GM12878 (cell line): ENCODE measurements around the gene UBXN11. TPM values are rescaled to one million over a fixed set of nuclear protein-coding genes. Genes with fewer than 3 reads are reported as not detected.

ENCODE experiments used
- BHLHE40 ChIP-seq, 2 experiments: fragments of 450-650 bp in 1 of 2; IDR thresholded peaks; 2 replicates each; pipeline ENCODE4 v1.6.1; 2011 to 2017; ENCODE audit warnings: low read depth in 2 of 2, borderline replicate concordance in 1 of 2, improper control_type of control experiment in 1 of 2, low read length in 1 of 2, mild to moderate bottlenecking in 1 of 2
- CHD2 ChIP-seq: IDR thresholded peaks from 2 replicates; pipeline ENCODE4 v1.6.1; 2011; ENCODE audit warnings: low read depth, low read length, improper control_type of control experiment, borderline replicate concordance
- CREM ChIP-seq: IDR thresholded peaks from 2 replicates; pipeline ENCODE4 v1.6.1; 2014; ENCODE audit warnings: antibody characterized with exemption, low read depth
- ETV6 ChIP-seq, 2 experiments: fragments of 450-650 bp in 1 of 2; IDR thresholded peaks in 1 of 2; conservative IDR thresholded peaks in 1 of 2; 2 replicates each; pipeline ENCODE4 v1.6.1; 2014; ENCODE audit warnings: antibody characterized with exemption in 1 of 2, borderline replicate concordance in 1 of 2, low read depth in 1 of 2, mild to moderate bottlenecking in 1 of 2, moderate library complexity in 1 of 2
- GATAD2B ChIP-seq: fragments of 450-650 bp; conservative IDR thresholded peaks from 2 replicates; pipeline ENCODE4 v1.6.1; 2017; ENCODE audit warnings: low read depth, mild to moderate bottlenecking, moderate library complexity
- HDAC2 ChIP-seq: fragments of 200-600 bp; sonication (generic); IDR thresholded peaks from 2 replicates; pipeline ENCODE4 v1.6.1; 2017
- IRF4 ChIP-seq: IDR thresholded peaks from 2 replicates; pipeline ENCODE4 v1.6.1; 2011; ENCODE audit warnings: low read depth, low read length
- MEF2B ChIP-seq: fragments of 450-650 bp; IDR thresholded peaks from 2 replicates; pipeline ENCODE4 v1.6.1; 2018; ENCODE audit warnings: mild to moderate bottlenecking, moderate library complexity; ENCODE audit not compliant: partially characterized antibody, poor library complexity, severe bottlenecking
- MTA3 ChIP-seq: IDR thresholded peaks from 2 replicates; pipeline ENCODE4 v1.6.1; 2012; ENCODE audit warnings: low read length, inconsistent platforms, borderline replicate concordance
- NFXL1 ChIP-seq: fragments of 450-650 bp; IDR thresholded peaks from 2 replicates; pipeline ENCODE4 v1.6.1; 2017; ENCODE audit warnings: antibody characterized with exemption, mild to moderate bottlenecking, borderline replicate concordance
- NR2C2 ChIP-seq: IDR thresholded peaks from 2 replicates; pipeline ENCODE4 v1.6.1; 2011; ENCODE audit warnings: borderline replicate concordance, low read depth; ENCODE audit not compliant: control insufficient read depth, insufficient read length
- RELA ChIP-seq: fragments of 450-650 bp; IDR thresholded peaks from 2 replicates; pipeline ENCODE4 v1.8.0; 2014; ENCODE audit warnings: borderline replicate concordance; ENCODE audit not compliant: partially characterized antibody
- RFX5 ChIP-seq: IDR thresholded peaks from 2 replicates; pipeline ENCODE4 v1.6.1; 2011; ENCODE audit warnings: low read depth, low read length, improper control_type of control experiment
- STAT3 ChIP-seq: IDR thresholded peaks from 2 replicates; pipeline ENCODE4 v1.6.1; 2011; ENCODE audit warnings: low read depth, low read length, improper control_type of control experiment
- SUZ12 ChIP-seq: fragments of 200-600 bp; sonication (generic); IDR thresholded peaks from one replicate; pipeline ENCODE4 v1.6.1; 2018; ENCODE audit warnings: antibody characterized with exemption, mild to moderate bottlenecking; ENCODE audit not compliant: unreplicated experiment
- TARDBP ChIP-seq: IDR thresholded peaks from 2 replicates; pipeline ENCODE4 v1.6.1; 2016; ENCODE audit warnings: borderline replicate concordance
- TCF12 ChIP-seq: IDR thresholded peaks from 2 replicates; pipeline ENCODE4 v1.6.1; 2011; ENCODE audit warnings: low read depth, mild to moderate bottlenecking, low read length
- YBX1 ChIP-seq: fragments of 450-650 bp; IDR thresholded peaks from 2 replicates; pipeline ENCODE4 v1.6.1; 2016; ENCODE audit warnings: antibody characterized with exemption
- polyA plus RNA-seq, 11 experiments: library from polyadenylated mRNA; depleted of rRNA in 4 of 11; unstranded in 6 of 11; stranded (reverse) in 5 of 11; fragments of >200 nt; fragmentation: Nextera tagmentation in 4 of 11; fragmentation: Illumina TruSeq in 1 of 11; extraction: Ambion mirVana in 4 of 11; extraction: Trizol in 1 of 11; gene quantifications; 1 replicate in 1 of 11; 2 replicates in 10 of 11; pipeline versions ENCODE4 v1.2.1 to v1.2.3, GENCODE V29; 2011 to 2016; ENCODE audit warnings: inconsistent platforms in 2 of 11, missing spikeins in 2 of 11, low read depth in 1 of 11
- total RNA-seq, 4 experiments: library from RNA; depleted of rRNA in 3 of 4; stranded (reverse); fragments of >200 nt in 3 of 4; fragmentation: Illumina TruSeq in 1 of 4; extraction: Trizol in 1 of 4; gene quantifications; 2 replicates each; pipeline versions ENCODE4 v1.2.1 to v1.2.3, GENCODE V29; 2013 to 2021
- TF ChIP-seq, protein P1 (sequence below): fragments of 450-650 bp; IDR thresholded peaks from 2 replicates; pipeline ENCODE4 v1.6.1; 2017; ENCODE audit warnings: low read depth, mild to moderate bottlenecking, moderate library complexity
- TF ChIP-seq, protein P2 (sequence below): fragments of 450-650 bp; IDR thresholded peaks from 2 replicates; pipeline ENCODE4 v1.6.1; 2014; ENCODE audit warnings: mild to moderate bottlenecking
- TF ChIP-seq, protein P3 (sequence below): fragments of 450-650 bp; formaldehyde crosslinking; IDR thresholded peaks from 2 replicates; pipeline ENCODE4 v1.4.0; 2020; ENCODE audit warnings: mild to moderate bottlenecking, moderate library complexity
- TF ChIP-seq, protein P4 (sequence below): fragments of 450-650 bp; conservative IDR thresholded peaks from 2 replicates; pipeline ENCODE4 v1.6.1; 2017; ENCODE audit warnings: mild to moderate bottlenecking, moderate library complexity

The UBXN11 gene
- total and polyA plus RNA-seq, 10 of the 15 experiments (the other 5 are each of a cell fraction or from before 2014, with no cell fraction given), result 0.32 to 34.4 (median 9.6) TPM

DNA sequence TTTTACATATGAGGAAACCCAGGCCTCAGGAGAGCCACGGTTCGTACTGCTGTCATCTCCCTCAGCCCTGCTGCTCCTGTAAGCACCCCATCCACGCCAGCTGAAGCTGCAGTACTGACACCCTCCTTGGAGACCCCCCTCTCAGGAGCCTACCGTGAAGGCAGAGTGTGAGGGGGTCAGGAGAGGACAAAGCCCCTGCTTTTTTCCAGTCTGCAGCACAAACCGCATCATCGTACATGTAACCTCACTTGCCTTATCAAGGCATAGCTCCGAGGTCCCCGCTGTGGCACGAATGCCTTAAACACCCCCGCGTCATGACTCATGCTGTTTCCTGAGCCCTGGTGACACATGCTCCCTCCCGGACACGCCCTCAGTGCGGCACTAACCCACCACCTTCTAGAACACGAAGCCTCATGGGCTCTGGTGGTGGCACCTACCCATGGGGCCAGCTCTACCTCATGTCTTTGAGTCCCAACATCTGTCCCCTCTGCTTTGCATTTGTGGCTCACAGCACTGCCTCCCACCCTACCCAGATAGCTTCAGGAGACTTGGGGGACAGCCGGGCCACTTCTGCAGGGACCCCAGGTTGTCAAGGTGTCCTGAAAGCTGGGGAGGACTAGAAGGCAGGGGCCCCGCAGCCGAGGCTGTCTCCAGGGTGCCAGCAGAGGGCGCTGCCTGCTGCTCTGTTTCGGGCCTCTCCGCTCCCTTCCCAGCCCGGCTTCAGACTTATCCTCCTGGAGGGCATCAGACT, 21.7 kb downstream of the UBXN11 start (continued):
- TF ChIP-seq BHLHE40 (IDR thresholded peaks at IDR 0.05; ENCODE audit: borderline replicate concordance in 1 of 2, low read depth in 2 of 2, low read length in 1 of 2) (peak in 1 of 2 experiments; percentile 30; a peak in 2 of 4 replicates), STAT3 (no peak), YBX1 (no peak), MTA3 (no peak), CREM (peak; percentile 18; the same call in 1 of the 2 replicates), RELA (no peak), GATAD2B (no peak), NR2C2 (no peak), MEF2B (peak; percentile 37), TARDBP (0 out of 2 replicates have a peak, but pooled peaks have one; percentile 42), IRF4 (no peak), NFXL1 (no peak), HDAC2 (no peak), SUZ12 (no peak), CHD2 (no peak), ETV6 (conservative IDR thresholded peaks at IDR 0.05 in 1 of 2, IDR thresholded peaks at IDR 0.05 in 1 of 2; ENCODE audit: borderline replicate concordance in 1 of 2, low read depth in 1 of 2) (no peak), RFX5 (no peak), TCF12 (no peak)
- TF ChIP-seq, protein P1, sequence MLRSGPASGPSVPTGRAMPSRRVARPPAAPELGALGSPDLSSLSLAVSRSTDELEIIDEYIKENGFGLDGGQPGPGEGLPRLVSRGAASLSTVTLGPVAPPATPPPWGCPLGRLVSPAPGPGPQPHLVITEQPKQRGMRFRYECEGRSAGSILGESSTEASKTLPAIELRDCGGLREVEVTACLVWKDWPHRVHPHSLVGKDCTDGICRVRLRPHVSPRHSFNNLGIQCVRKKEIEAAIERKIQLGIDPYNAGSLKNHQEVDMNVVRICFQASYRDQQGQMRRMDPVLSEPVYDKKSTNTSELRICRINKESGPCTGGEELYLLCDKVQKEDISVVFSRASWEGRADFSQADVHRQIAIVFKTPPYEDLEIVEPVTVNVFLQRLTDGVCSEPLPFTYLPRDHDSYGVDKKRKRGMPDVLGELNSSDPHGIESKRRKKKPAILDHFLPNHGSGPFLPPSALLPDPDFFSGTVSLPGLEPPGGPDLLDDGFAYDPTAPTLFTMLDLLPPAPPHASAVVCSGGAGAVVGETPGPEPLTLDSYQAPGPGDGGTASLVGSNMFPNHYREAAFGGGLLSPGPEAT, result no peak
- TF ChIP-seq, protein P2, sequence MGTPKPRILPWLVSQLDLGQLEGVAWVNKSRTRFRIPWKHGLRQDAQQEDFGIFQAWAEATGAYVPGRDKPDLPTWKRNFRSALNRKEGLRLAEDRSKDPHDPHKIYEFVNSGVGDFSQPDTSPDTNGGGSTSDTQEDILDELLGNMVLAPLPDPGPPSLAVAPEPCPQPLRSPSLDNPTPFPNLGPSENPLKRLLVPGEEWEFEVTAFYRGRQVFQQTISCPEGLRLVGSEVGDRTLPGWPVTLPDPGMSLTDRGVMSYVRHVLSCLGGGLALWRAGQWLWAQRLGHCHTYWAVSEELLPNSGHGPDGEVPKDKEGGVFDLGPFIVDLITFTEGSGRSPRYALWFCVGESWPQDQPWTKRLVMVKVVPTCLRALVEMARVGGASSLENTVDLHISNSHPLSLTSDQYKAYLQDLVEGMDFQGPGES, result no peak
- TF ChIP-seq, protein P3, sequence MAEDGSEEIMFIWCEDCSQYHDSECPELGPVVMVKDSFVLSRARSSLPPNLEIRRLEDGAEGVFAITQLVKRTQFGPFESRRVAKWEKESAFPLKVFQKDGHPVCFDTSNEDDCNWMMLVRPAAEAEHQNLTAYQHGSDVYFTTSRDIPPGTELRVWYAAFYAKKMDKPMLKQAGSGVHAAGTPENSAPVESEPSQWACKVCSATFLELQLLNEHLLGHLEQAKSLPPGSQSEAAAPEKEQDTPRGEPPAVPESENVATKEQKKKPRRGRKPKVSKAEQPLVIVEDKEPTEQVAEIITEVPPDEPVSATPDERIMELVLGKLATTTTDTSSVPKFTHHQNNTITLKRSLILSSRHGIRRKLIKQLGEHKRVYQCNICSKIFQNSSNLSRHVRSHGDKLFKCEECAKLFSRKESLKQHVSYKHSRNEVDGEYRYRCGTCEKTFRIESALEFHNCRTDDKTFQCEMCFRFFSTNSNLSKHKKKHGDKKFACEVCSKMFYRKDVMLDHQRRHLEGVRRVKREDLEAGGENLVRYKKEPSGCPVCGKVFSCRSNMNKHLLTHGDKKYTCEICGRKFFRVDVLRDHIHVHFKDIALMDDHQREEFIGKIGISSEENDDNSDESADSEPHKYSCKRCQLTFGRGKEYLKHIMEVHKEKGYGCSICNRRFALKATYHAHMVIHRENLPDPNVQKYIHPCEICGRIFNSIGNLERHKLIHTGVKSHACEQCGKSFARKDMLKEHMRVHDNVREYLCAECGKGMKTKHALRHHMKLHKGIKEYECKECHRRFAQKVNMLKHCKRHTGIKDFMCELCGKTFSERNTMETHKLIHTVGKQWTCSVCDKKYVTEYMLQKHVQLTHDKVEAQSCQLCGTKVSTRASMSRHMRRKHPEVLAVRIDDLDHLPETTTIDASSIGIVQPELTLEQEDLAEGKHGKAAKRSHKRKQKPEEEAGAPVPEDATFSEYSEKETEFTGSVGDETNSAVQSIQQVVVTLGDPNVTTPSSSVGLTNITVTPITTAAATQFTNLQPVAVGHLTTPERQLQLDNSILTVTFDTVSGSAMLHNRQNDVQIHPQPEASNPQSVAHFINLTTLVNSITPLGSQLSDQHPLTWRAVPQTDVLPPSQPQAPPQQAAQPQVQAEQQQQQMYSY, result no peak
- TF ChIP-seq, protein P4, sequence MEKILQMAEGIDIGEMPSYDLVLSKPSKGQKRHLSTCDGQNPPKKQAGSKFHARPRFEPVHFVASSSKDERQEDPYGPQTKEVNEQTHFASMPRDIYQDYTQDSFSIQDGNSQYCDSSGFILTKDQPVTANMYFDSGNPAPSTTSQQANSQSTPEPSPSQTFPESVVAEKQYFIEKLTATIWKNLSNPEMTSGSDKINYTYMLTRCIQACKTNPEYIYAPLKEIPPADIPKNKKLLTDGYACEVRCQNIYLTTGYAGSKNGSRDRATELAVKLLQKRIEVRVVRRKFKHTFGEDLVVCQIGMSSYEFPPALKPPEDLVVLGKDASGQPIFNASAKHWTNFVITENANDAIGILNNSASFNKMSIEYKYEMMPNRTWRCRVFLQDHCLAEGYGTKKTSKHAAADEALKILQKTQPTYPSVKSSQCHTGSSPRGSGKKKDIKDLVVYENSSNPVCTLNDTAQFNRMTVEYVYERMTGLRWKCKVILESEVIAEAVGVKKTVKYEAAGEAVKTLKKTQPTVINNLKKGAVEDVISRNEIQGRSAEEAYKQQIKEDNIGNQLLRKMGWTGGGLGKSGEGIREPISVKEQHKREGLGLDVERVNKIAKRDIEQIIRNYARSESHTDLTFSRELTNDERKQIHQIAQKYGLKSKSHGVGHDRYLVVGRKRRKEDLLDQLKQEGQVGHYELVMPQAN, result no peak
